ENCODE results near the gene SPATA9. TPM values are rescaled to one million over a fixed set of nuclear protein-coding genes. Genes with fewer than 3 reads are reported as not detected.

SPATA9 gene
- polyA plus RNA-seq, 1 experiment = 0.53 TPM

GRCh38 chr5:95631991-95632675 lies 50.7 kb downstream of the SPATA9 start:
- ChIA-PET POLR2A (no interaction called here), CTCF (interaction anchor here (0.9 to 2.2 kb wide), 4 partner anchors 12 to 47 kb away, joined by 3 to 13 read pairs (median 4); partner anchors contain the start of gene RFESD)
- TF ChIP-seq, protein P1, sequence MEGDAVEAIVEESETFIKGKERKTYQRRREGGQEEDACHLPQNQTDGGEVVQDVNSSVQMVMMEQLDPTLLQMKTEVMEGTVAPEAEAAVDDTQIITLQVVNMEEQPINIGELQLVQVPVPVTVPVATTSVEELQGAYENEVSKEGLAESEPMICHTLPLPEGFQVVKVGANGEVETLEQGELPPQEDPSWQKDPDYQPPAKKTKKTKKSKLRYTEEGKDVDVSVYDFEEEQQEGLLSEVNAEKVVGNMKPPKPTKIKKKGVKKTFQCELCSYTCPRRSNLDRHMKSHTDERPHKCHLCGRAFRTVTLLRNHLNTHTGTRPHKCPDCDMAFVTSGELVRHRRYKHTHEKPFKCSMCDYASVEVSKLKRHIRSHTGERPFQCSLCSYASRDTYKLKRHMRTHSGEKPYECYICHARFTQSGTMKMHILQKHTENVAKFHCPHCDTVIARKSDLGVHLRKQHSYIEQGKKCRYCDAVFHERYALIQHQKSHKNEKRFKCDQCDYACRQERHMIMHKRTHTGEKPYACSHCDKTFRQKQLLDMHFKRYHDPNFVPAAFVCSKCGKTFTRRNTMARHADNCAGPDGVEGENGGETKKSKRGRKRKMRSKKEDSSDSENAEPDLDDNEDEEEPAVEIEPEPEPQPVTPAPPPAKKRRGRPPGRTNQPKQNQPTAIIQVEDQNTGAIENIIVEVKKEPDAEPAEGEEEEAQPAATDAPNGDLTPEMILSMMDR (IDR thresholded peaks at IDR 0.05; ENCODE audit: insufficient read depth, low read depth, low read length) = no peak
- Histone ChIP-seq H3K4me3 (ENCODE audit: low read depth, low read length) (no peak overlapping the region), H3K36me3 (ENCODE audit: control insufficient read depth, insufficient read depth, low read length) (no peaks in the 10 kb centered on the region), H3K27me3 (ENCODE audit: control insufficient read depth, insufficient read depth, low read length) (no peaks in the 10 kb centered on the region)
- no peak for DNase-seq (ENCODE audit: low read depth)

DNA sequence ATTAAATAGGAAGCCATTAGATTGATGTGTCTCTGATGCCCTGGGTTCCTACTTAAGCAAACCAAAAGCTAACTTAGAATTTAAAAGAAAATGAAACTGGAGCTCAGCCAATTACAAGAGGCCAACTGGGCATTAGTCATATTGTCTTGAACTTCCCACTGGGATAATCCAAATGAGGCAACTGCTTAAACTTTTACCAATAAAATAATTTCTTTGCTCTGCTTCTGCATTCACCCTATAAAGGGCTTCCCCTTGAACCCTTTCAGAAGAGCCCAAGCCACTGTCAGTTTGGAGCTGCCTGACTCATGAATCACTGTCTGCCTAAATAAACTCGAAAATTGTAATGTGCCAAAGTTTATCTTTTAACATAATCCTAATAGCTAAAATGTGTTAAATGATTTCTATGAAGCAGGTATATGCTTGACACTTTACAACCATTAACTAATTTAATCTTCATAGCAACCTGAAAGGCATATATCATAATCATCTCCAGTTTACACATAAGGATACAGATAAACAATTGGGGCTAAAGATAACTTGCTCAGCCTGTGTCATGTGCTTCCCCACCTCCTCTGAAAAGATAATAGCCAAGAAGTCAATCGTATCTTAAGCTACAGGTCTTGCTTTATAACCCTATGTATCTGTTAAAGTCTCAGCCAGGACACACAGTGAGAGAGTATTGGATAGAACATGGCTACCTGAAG lies 51.4 kb downstream of the SPATA9 start:
- Histone ChIP-seq H3K27me3 (ENCODE audit: control insufficient read depth, insufficient read depth, low read length) (no peaks in the 10 kb centered on the region), H3K4me3 (ENCODE audit: low read depth, low read length) (no peak overlapping the region), H3K36me3 (ENCODE audit: control insufficient read depth, insufficient read depth, low read length) (no peaks in the 10 kb centered on the region)
- TF ChIP-seq, protein P1 (IDR thresholded peaks at IDR 0.05; ENCODE audit: insufficient read depth, low read depth, low read length) = no peak
- DNase-seq (ENCODE audit: low read depth) = peak; percentile 54
- POLR2A ChIA-PET = interaction anchor here (0.7 kb wide), 1 partner anchor 116 kb away, joined by 3 read pairs; no protein-coding TSS in a partner anchor
- CTCF ChIA-PET = interaction anchor here (0.6 to 2.2 kb wide), 6 partner anchors 9 to 162 kb away, joined by 3 to 13 read pairs (median 4); partner anchors contain the start of gene RFESD

DNA sequence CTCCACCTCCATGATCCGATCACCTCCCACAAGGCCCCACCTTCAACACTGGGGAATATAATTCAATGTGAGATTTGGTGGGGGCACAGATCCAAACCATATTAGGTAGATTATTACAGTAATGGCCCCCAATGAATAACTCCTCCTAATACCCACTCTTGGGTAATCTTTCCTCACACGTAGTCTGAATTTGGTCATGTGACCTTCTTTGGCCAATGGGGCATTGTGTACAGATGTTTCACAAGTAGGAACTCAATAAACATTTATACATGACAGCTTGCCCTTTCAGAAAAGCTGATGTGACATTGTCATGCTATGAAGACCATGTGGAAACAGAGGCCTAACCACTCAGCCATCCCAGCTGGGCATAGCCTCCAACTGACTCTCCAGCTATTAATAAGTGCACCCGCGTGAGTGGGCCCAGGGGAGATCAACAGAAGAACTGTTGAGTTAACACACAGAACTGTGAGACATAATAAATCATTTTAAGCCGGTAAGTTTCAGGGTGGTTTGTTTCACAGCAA lies 52.3 kb downstream of the SPATA9 start:
- H3K4me3 ChIP-seq (ENCODE audit: low read depth, low read length) = no peak overlapping the region
- H3K36me3 ChIP-seq (ENCODE audit: control insufficient read depth, insufficient read depth, low read length) = no peaks in the 10 kb centered on the region
- H3K27me3 ChIP-seq (ENCODE audit: control insufficient read depth, insufficient read depth, low read length) = no peaks in the 10 kb centered on the region
- ChIA-PET CTCF (interaction anchor here (0.6 to 2.2 kb wide), 3 partner anchors 8 to 161 kb away, joined by 3 to 13 read pairs (median 4); no protein-coding TSS in a partner anchor), POLR2A (no interaction called here)
- TF ChIP-seq, protein P1 (IDR thresholded peaks at IDR 0.05; ENCODE audit: insufficient read depth, low read depth, low read length) = no peak
- no peak for DNase-seq (ENCODE audit: low read depth)

DNA sequence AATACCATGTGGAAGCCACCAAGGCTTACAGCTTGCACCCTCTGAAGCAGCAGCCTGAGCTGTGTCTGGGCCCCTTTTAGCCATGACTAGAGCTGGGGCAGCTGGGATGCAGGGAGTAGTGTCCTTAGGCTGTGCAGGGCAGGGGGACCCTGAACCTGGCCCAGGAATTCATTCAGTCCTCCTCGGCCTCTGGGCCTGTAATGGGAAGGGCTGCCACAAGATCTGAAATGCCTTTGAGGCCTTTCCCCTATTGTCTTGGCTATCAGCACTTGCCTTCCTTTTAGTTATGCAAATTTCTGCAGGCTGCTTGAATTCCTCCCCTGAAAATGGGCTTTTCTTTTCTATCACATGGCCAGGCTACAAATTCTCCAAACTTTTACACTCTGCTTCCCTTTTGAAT lies 53.9 kb downstream of the SPATA9 start:
- DNase-seq (ENCODE audit: low read depth) = no peak
- Histone ChIP-seq H3K36me3 (ENCODE audit: control insufficient read depth, insufficient read depth, low read length) (no peaks in the 10 kb centered on the region), H3K4me3 (ENCODE audit: low read depth, low read length) (no peak overlapping the region), H3K27me3 (ENCODE audit: control insufficient read depth, insufficient read depth, low read length) (no peaks in the 10 kb centered on the region)
- ChIA-PET CTCF (no interaction called here), POLR2A (no interaction called here)
- TF ChIP-seq, protein P1 (IDR thresholded peaks at IDR 0.05; ENCODE audit: insufficient read depth, low read depth, low read length) = no peak

Data from BJ (cell line).